HEK293 (cell line): ENCODE results near the gene KANSL1.

Experiments used
- ZBTB17 ChIP-seq: fragments of 450-650 bp; formaldehyde crosslinking; IDR thresholded peaks from 2 replicates; pipeline ENCODE4 v1.5.1; 2016; ENCODE audit warnings: missing biosample characterization, missing genetic modification characterization
- ZFP41 ChIP-seq: fragments of 450-650 bp; formaldehyde crosslinking; IDR thresholded peaks from 2 replicates; pipeline ENCODE4 v1.5.1; 2016; ENCODE audit warnings: missing biosample characterization, missing genetic modification characterization, borderline replicate concordance
- ZNF121 ChIP-seq: fragments of 450-650 bp; formaldehyde crosslinking; IDR thresholded peaks from 2 replicates; pipeline ENCODE4 v1.5.1; 2016; ENCODE audit warnings: missing biosample characterization, missing genetic modification characterization
- ZNF169 ChIP-seq: fragments of 450-650 bp; formaldehyde crosslinking; IDR thresholded peaks from 2 replicates; pipeline ENCODE4 v1.5.1; 2016; ENCODE audit warnings: missing biosample characterization, missing genetic modification characterization
- ZNF184 ChIP-seq: fragments of 450-650 bp; IDR thresholded peaks from 2 replicates; pipeline ENCODE4 v1.5.1; 2018; ENCODE audit warnings: missing biosample characterization, mild to moderate bottlenecking, missing genetic modification characterization
- ZNF274 ChIP-seq, 2 experiments: fragments of 200-500 bp in 1 of 2; fragments of 450-650 bp in 1 of 2; sonication (Bioruptor generic) in 1 of 2; formaldehyde crosslinking in 1 of 2; IDR thresholded peaks; 2 replicates each; pipeline versions ENCODE4 v1.5.1 to v1.6.1; 2014 to 2016; ENCODE audit warnings: borderline replicate concordance in 1 of 2, inconsistent platforms in 1 of 2, low read length in 1 of 2, missing biosample characterization in 1 of 2, missing genetic modification characterization in 1 of 2
- TF ChIP-seq, protein P1 (sequence below): fragments of 450-650 bp; formaldehyde crosslinking; IDR thresholded peaks from 2 replicates; pipeline ENCODE4 v1.5.1; 2016; ENCODE audit warnings: missing biosample characterization, missing genetic modification characterization
- TF ChIP-seq, protein P2 (sequence below): fragments of 450-650 bp; formaldehyde crosslinking; IDR thresholded peaks from 2 replicates; pipeline ENCODE4 v1.5.1; 2016; ENCODE audit warnings: missing biosample characterization, missing genetic modification characterization

DNA sequence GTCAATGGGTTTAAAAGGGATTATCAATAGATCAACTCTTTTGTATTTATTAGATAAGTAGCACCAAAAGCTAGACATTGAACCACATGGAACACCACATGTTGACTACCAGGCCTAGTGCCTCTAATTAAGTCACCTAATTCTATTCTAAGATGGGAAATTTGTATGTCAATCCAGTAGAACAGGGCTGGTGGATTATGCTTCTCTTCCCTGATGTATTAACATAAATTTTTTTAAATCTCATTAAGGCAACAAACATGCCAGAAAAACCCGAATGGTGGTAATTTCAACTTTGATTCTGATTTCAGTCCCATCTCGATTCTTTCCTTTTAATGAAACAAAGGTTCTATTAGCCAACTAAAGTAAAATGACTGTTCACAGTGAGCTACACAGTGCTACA is 92.6 kb downstream of the KANSL1 start:
- no peak for TF ChIP-seq ZBTB17 (tag by site-specific recombination)
- TF ChIP-seq ZNF184 (tag by site-specific recombination): no peak
- no peak for TF ChIP-seq ZNF121 (tag by site-specific recombination)
- TF ChIP-seq, protein P1, sequence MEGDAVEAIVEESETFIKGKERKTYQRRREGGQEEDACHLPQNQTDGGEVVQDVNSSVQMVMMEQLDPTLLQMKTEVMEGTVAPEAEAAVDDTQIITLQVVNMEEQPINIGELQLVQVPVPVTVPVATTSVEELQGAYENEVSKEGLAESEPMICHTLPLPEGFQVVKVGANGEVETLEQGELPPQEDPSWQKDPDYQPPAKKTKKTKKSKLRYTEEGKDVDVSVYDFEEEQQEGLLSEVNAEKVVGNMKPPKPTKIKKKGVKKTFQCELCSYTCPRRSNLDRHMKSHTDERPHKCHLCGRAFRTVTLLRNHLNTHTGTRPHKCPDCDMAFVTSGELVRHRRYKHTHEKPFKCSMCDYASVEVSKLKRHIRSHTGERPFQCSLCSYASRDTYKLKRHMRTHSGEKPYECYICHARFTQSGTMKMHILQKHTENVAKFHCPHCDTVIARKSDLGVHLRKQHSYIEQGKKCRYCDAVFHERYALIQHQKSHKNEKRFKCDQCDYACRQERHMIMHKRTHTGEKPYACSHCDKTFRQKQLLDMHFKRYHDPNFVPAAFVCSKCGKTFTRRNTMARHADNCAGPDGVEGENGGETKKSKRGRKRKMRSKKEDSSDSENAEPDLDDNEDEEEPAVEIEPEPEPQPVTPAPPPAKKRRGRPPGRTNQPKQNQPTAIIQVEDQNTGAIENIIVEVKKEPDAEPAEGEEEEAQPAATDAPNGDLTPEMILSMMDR (tag by site-specific recombination): no peak
- TF ChIP-seq ZNF274 (IDR thresholded peaks at IDR 0.05; ENCODE audit: low read length): no peak
- TF ChIP-seq ZNF274 (tag by site-specific recombination; IDR thresholded peaks at IDR 0.05; ENCODE audit: borderline replicate concordance): no peak
- TF ChIP-seq ZNF169: no peak
- TF ChIP-seq, protein P2, sequence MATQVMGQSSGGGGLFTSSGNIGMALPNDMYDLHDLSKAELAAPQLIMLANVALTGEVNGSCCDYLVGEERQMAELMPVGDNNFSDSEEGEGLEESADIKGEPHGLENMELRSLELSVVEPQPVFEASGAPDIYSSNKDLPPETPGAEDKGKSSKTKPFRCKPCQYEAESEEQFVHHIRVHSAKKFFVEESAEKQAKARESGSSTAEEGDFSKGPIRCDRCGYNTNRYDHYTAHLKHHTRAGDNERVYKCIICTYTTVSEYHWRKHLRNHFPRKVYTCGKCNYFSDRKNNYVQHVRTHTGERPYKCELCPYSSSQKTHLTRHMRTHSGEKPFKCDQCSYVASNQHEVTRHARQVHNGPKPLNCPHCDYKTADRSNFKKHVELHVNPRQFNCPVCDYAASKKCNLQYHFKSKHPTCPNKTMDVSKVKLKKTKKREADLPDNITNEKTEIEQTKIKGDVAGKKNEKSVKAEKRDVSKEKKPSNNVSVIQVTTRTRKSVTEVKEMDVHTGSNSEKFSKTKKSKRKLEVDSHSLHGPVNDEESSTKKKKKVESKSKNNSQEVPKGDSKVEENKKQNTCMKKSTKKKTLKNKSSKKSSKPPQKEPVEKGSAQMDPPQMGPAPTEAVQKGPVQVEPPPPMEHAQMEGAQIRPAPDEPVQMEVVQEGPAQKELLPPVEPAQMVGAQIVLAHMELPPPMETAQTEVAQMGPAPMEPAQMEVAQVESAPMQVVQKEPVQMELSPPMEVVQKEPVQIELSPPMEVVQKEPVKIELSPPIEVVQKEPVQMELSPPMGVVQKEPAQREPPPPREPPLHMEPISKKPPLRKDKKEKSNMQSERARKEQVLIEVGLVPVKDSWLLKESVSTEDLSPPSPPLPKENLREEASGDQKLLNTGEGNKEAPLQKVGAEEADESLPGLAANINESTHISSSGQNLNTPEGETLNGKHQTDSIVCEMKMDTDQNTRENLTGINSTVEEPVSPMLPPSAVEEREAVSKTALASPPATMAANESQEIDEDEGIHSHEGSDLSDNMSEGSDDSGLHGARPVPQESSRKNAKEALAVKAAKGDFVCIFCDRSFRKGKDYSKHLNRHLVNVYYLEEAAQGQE (tag by site-specific recombination): no peak
- TF ChIP-seq ZFP41 (tag by site-specific recombination): no peak
